GM18502 (cell line): ENCODE measurements around the gene FBXO44.
"Not testable (repeated sequence)": the region's sequence is repeated elsewhere in the genome, so short reads cannot be mapped to it uniquely, and the experiment has no call there.

Experiments used
- ATAC-seq: cut with Tn5 transposase; IDR thresholded peaks from one replicate; pipeline ENCODE4 v1.9.1; 2021; ENCODE audit warnings: mild to moderate bottlenecking; ENCODE audit not compliant: unreplicated experiment, poor library complexity

FBXO44 gene

GRCh38 chr1:11638121-11638520 is 16.6 kb upstream of the FBXO44 start:
- no peak for ATAC-seq

GRCh38 chr1:11639372-11639771 is 15.3 kb upstream of the FBXO44 start:
- ATAC-seq, result no peak

- ATAC-seq, result no peak
Observed at GRCh38 chr1:11640101-11640500, 14.6 kb upstream of the FBXO44 start.

- ATAC-seq, result no peak
Observed at GRCh38 chr1:11640944-11641343, 13.7 kb upstream of the FBXO44 start.

GRCh38 chr1:11641776-11642305 is 12.8 kb upstream of the FBXO44 start:
- ATAC-seq, result no peak

- ATAC-seq, result not testable (repeated sequence)
Observed at GRCh38 chr1:11642418-11643017, 12.2 kb upstream of the FBXO44 start.

- ATAC-seq, result no peak
Observed at GRCh38 chr1:11643782-11644181, 10.9 kb upstream of the FBXO44 start.

GRCh38 chr1:11645270-11645669 is 9.4 kb upstream of the FBXO44 start:
- no peak for ATAC-seq

- ATAC-seq, result no peak
Observed at GRCh38 chr1:11645670-11646265, 8.9 kb upstream of the FBXO44 start.

GRCh38 chr1:11646317-11646716 is 8.4 kb upstream of the FBXO44 start:
- no peak for ATAC-seq

- no peak for ATAC-seq
Observed at GRCh38 chr1:11647333-11647732, 7.3 kb upstream of the FBXO44 start.

- ATAC-seq, result no peak
Observed at GRCh38 chr1:11648039-11648438, 6.6 kb upstream of the FBXO44 start.

GRCh38 chr1:11648732-11649158 is 5.9 kb upstream of the FBXO44 start:
- no peak for ATAC-seq

GRCh38 chr1:11649237-11649623 is 5.4 kb upstream of the FBXO44 start:
- ATAC-seq, result no peak

GRCh38 chr1:11649624-11650330 is 4.9 kb upstream of the FBXO44 start:
- ATAC-seq, result no peak

GRCh38 chr1:11650331-11650991 is 4.2 kb upstream of the FBXO44 start:
- ATAC-seq, result no peak

GRCh38 chr1:11651017-11651416 is 3.7 kb upstream of the FBXO44 start:
- ATAC-seq, result no peak

- ATAC-seq, result no peak
Observed at GRCh38 chr1:11652203-11652780, 2.4 kb upstream of the FBXO44 start.

- ATAC-seq, result no peak
Observed at GRCh38 chr1:11653101-11653860, 1.4 kb upstream of the FBXO44 start.

GRCh38 chr1:11653861-11654136 is 878 bp upstream of the FBXO44 start:
- ATAC-seq, result no peak
